ENCODE data around the gene ETS1. TPM values are rescaled to one million over a fixed set of nuclear protein-coding genes. Genes with fewer than 3 reads are reported as not detected.

The ETS1 gene
- polyA plus RNA-seq, 1 donor from 2014 or later, result 0.42 TPM

DNA sequence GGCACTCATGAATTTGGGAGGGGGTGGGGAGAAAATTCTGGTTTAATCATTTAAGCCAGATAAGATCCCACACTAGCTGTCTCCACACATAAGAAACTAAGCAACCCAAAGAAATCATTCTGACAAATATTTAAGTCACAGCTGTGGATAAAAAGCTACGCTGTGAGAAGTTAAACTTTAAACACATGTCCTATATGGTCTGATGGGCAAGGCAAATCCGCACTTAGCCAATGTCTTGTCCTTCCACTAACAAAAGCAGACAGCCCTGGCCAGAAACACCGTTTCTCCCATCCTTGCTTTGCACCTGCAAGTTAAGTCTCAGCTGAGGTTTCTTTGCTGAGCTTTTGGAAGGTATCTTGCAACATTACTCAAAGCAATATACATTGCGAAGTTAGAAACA, 68.0 kb downstream of the ETS1 start:
- no peaks in the 10 kb centered on the region for H3K36me3 ChIP-seq (ENCODE audit: insufficient read depth, low read length)
- no peaks in the 10 kb centered on the region for H3K9me3 ChIP-seq (ENCODE audit: low read length)
- TF ChIP-seq, protein P1, sequence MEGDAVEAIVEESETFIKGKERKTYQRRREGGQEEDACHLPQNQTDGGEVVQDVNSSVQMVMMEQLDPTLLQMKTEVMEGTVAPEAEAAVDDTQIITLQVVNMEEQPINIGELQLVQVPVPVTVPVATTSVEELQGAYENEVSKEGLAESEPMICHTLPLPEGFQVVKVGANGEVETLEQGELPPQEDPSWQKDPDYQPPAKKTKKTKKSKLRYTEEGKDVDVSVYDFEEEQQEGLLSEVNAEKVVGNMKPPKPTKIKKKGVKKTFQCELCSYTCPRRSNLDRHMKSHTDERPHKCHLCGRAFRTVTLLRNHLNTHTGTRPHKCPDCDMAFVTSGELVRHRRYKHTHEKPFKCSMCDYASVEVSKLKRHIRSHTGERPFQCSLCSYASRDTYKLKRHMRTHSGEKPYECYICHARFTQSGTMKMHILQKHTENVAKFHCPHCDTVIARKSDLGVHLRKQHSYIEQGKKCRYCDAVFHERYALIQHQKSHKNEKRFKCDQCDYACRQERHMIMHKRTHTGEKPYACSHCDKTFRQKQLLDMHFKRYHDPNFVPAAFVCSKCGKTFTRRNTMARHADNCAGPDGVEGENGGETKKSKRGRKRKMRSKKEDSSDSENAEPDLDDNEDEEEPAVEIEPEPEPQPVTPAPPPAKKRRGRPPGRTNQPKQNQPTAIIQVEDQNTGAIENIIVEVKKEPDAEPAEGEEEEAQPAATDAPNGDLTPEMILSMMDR (IDR thresholded peaks at IDR 0.05; ENCODE audit: poor library complexity, severe bottlenecking), result no peak
- TF ChIP-seq TAF1 (IDR thresholded peaks at IDR 0.05; ENCODE audit: low read depth) (no peak), SMC3 (conservative IDR thresholded peaks at IDR 0.05; ENCODE audit: poor library complexity) (no peak), EP300 (conservative IDR thresholded peaks at IDR 0.05; ENCODE audit: poor library complexity, severe bottlenecking) (no peak), RAD21 (conservative IDR thresholded peaks at IDR 0.05) (no peak), EZH2 (IDR thresholded peaks at IDR 0.05; ENCODE audit: borderline replicate concordance, insufficient read depth, low read length, poor library complexity, severe bottlenecking) (no peak), MXI1 (conservative IDR thresholded peaks at IDR 0.05; ENCODE audit: poor library complexity, severe bottlenecking) (no peak), POLR2AphosphoS5 (IDR thresholded peaks at IDR 0.05) (no peak)
- TF ChIP-seq, protein P2, sequence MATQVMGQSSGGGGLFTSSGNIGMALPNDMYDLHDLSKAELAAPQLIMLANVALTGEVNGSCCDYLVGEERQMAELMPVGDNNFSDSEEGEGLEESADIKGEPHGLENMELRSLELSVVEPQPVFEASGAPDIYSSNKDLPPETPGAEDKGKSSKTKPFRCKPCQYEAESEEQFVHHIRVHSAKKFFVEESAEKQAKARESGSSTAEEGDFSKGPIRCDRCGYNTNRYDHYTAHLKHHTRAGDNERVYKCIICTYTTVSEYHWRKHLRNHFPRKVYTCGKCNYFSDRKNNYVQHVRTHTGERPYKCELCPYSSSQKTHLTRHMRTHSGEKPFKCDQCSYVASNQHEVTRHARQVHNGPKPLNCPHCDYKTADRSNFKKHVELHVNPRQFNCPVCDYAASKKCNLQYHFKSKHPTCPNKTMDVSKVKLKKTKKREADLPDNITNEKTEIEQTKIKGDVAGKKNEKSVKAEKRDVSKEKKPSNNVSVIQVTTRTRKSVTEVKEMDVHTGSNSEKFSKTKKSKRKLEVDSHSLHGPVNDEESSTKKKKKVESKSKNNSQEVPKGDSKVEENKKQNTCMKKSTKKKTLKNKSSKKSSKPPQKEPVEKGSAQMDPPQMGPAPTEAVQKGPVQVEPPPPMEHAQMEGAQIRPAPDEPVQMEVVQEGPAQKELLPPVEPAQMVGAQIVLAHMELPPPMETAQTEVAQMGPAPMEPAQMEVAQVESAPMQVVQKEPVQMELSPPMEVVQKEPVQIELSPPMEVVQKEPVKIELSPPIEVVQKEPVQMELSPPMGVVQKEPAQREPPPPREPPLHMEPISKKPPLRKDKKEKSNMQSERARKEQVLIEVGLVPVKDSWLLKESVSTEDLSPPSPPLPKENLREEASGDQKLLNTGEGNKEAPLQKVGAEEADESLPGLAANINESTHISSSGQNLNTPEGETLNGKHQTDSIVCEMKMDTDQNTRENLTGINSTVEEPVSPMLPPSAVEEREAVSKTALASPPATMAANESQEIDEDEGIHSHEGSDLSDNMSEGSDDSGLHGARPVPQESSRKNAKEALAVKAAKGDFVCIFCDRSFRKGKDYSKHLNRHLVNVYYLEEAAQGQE (IDR thresholded peaks at IDR 0.05; ENCODE audit: borderline replicate concordance), result no peak
- H3K4me2 ChIP-seq (ENCODE audit: low read length), result no peak overlapping the region
- no peak overlapping the region for H3K4me3 ChIP-seq (ENCODE audit: low read length)
- no peaks in the 10 kb centered on the region for H3K79me2 ChIP-seq (replicated peaks; ENCODE audit: insufficient read depth, low read length)
- no peaks in the 10 kb centered on the region for H3F3A ChIP-seq (ENCODE audit: insufficient read depth, low read length, poor library complexity, severe bottlenecking)
- peaks cover 99% of the 10 kb centered on the region for H3K27me3 ChIP-seq (ENCODE audit: insufficient read depth, low read depth, low read length)
- H3K9ac ChIP-seq (ENCODE audit: low read length), result no peak overlapping the region
- H3K9me2 ChIP-seq (ENCODE audit: insufficient read depth, low read length), result no peaks in the 10 kb centered on the region
- H3K27ac ChIP-seq (ENCODE audit: low read length), result no peak overlapping the region
- H4K20me1 ChIP-seq (ENCODE audit: insufficient read depth), result no peaks in the 10 kb centered on the region
- no peak overlapping the region for H2AFZ ChIP-seq (ENCODE audit: low read depth, low read length)

- H3K9me3 ChIP-seq (ENCODE audit: low read length), result no peaks in the 10 kb centered on the region
- H3K36me3 ChIP-seq (ENCODE audit: insufficient read depth, low read length), result no peaks in the 10 kb centered on the region
- H3K27ac ChIP-seq (ENCODE audit: low read length), result no peak overlapping the region
- H2AFZ ChIP-seq (ENCODE audit: low read depth, low read length), result no peak overlapping the region
- H3K9me2 ChIP-seq (ENCODE audit: insufficient read depth, low read length), result no peaks in the 10 kb centered on the region
- no peak overlapping the region for H3K9ac ChIP-seq (ENCODE audit: low read length)
- H3K4me2 ChIP-seq (ENCODE audit: low read length), result no peak overlapping the region
- H4K20me1 ChIP-seq (ENCODE audit: insufficient read depth), result no peaks in the 10 kb centered on the region
- peaks cover 99% of the 10 kb centered on the region for H3K27me3 ChIP-seq (ENCODE audit: insufficient read depth, low read depth, low read length)
- H3K79me2 ChIP-seq (replicated peaks; ENCODE audit: insufficient read depth, low read length), result no peaks in the 10 kb centered on the region
- H3K4me3 ChIP-seq (ENCODE audit: low read length), result no peak overlapping the region
- TF ChIP-seq, protein P1 (IDR thresholded peaks at IDR 0.05; ENCODE audit: poor library complexity, severe bottlenecking), result no peak
- no peak for TF ChIP-seq EZH2 (IDR thresholded peaks at IDR 0.05; ENCODE audit: borderline replicate concordance, insufficient read depth, low read length, poor library complexity, severe bottlenecking)
- TF ChIP-seq POLR2AphosphoS5 (IDR thresholded peaks at IDR 0.05), result no peak
- TF ChIP-seq RAD21 (conservative IDR thresholded peaks at IDR 0.05), result no peak
- no peak for TF ChIP-seq MXI1 (conservative IDR thresholded peaks at IDR 0.05; ENCODE audit: poor library complexity, severe bottlenecking)
- no peak for TF ChIP-seq TAF1 (IDR thresholded peaks at IDR 0.05; ENCODE audit: low read depth)
- TF ChIP-seq SMC3 (conservative IDR thresholded peaks at IDR 0.05; ENCODE audit: poor library complexity), result no peak
- TF ChIP-seq EP300 (conservative IDR thresholded peaks at IDR 0.05; ENCODE audit: poor library complexity, severe bottlenecking), result no peak
- TF ChIP-seq, protein P2 (IDR thresholded peaks at IDR 0.05; ENCODE audit: borderline replicate concordance), result no peak
- no peaks in the 10 kb centered on the region for H3F3A ChIP-seq (ENCODE audit: insufficient read depth, low read length, poor library complexity, severe bottlenecking)
These were observed 68.7 kb downstream of the ETS1 start for GRCh38 chr11:128518493-128519207.
